GM12878 (cell line): Measurements from ENCODE around the gene DISC1. TPM values are rescaled to one million over a fixed set of nuclear protein-coding genes. Genes with fewer than 3 reads are reported as not detected.

ENCODE experiments used
- ATAC-seq: fragments of 200-7000 bp; cut with Tn5 transposase; 3 replicates; pipeline ENCODE4 v1.9.1; 2020; ENCODE audit warnings: mild to moderate bottlenecking, moderate library complexity
- BruUV-seq: library from RNA; stranded (reverse); fragments of 400-500 nt; replicated peaks from 2 replicates; lab custom pipeline; 2021; lab: Mats Ljungman, UMichigan
- CTCF ChIA-PET: fragments of 300-600 bp; sonication (Branson Sonifier 250); formaldehyde crosslinking; extraction: SDS; loops from one replicate; lab custom pipeline; 2021; ENCODE audit warnings: inconsistent platforms; lab: Yijun Ruan, JAX
- POLR2A ChIA-PET: fragments of 350-600 bp; formaldehyde crosslinking; extraction: SDS; loops from one replicate; lab custom pipeline; 2021; ENCODE audit warnings: inconsistent platforms; lab: Charles Lee
- RAD21 ChIA-PET: fragments of 300-600 bp; sonication (Branson Sonifier 250); formaldehyde crosslinking; loops from one replicate; lab custom pipeline; 2023; ENCODE audit warnings: antibody characterized with exemption; ENCODE audit not compliant: unreplicated experiment; lab: Charles Lee
- SMC1A ChIA-PET: fragments of 300-600 bp; sonication (Branson Sonifier 250); formaldehyde crosslinking; loops from one replicate; lab custom pipeline; 2023; ENCODE audit not compliant: unreplicated experiment, uncharacterized antibody; lab: Charles Lee
- DNase-seq: peaks from one replicate; pipeline ENCODE4 v3.0.0-alpha.2; 2011; ENCODE audit warnings: low read depth, low spot score
- FAIRE-seq: peaks from 3 replicates; lab custom pipeline; 2011; peaks lifted over from hg19 to GRCh38; lab: Jason Lieb, UNC
- H2AFZ ChIP-seq: 2 replicates; pipeline ENCODE4 v1.6.0; 2011; ENCODE audit warnings: low read depth, low read length, control low read depth; ENCODE audit not compliant: control insufficient read depth
- H3K27ac ChIP-seq: 2 replicates; pipeline ENCODE4 v1.5.1; 2011; ENCODE audit warnings: control low read depth; ENCODE audit not compliant: control insufficient read depth, insufficient read depth
- H3K27me3 ChIP-seq, 2 experiments: replicated peaks in 1 of 2; 2 replicates each; pipeline versions ENCODE4 v1.6.0 to v1.6.1; 2011; ENCODE audit warnings: low read length in 1 of 2; ENCODE audit not compliant: control insufficient read depth in 2 of 2, insufficient read depth in 2 of 2
- H3K36me3 ChIP-seq, 2 experiments: 2 replicates each; pipeline ENCODE4 v1.5.1; 2011; ENCODE audit warnings: low read length in 1 of 2; ENCODE audit not compliant: control insufficient read depth in 2 of 2, insufficient read depth in 2 of 2
- H3K4me1 ChIP-seq: 2 replicates; pipeline ENCODE4 v1.6.1; 2011; ENCODE audit warnings: mild to moderate bottlenecking, low read length, moderate library complexity, mixed read lengths; ENCODE audit not compliant: control insufficient read depth, insufficient read depth
- H3K4me2 ChIP-seq: 2 replicates; pipeline ENCODE4 v1.6.0; 2011; ENCODE audit warnings: control low read depth; ENCODE audit not compliant: control insufficient read depth, insufficient read depth
- H3K4me3 ChIP-seq: fragments of 200-600 bp; sonication (generic); 2 replicates; pipeline ENCODE4 v1.5.1; 2016
- H3K79me2 ChIP-seq: 2 replicates; pipeline ENCODE4 v1.6.0; 2011; ENCODE audit warnings: low read length; ENCODE audit not compliant: control insufficient read depth, insufficient read depth
- H3K9ac ChIP-seq: 2 replicates; pipeline ENCODE4 v1.8.0; 2011; ENCODE audit warnings: low read length, control low read depth, mixed read lengths; ENCODE audit not compliant: control insufficient read depth, insufficient read depth
- H3K9me3 ChIP-seq: replicated peaks from 3 replicates; pipeline ENCODE4 v1.5.1; 2011; ENCODE audit warnings: mild to moderate bottlenecking, low read length; ENCODE audit not compliant: control insufficient read depth, insufficient read depth
- H4K20me1 ChIP-seq: 2 replicates; pipeline ENCODE4 v1.6.0; 2011; ENCODE audit not compliant: control insufficient read depth, insufficient read depth
- ASH2L ChIP-seq: fragments of 300-600, 200-600 bp; sonication (generic); IDR thresholded peaks from 2 replicates; pipeline ENCODE4 v1.6.1; 2017; ENCODE audit warnings: low read depth, mild to moderate bottlenecking, borderline replicate concordance
- ATF7 ChIP-seq: fragments of 450-650 bp; IDR thresholded peaks from 2 replicates; pipeline ENCODE4 v1.6.1; 2016; ENCODE audit warnings: low read depth, mild to moderate bottlenecking
- BACH1 ChIP-seq: fragments of 450-650 bp; IDR thresholded peaks from 2 replicates; pipeline ENCODE4 v1.6.1; 2017; ENCODE audit warnings: mild to moderate bottlenecking, borderline replicate concordance
- BHLHE40 ChIP-seq, 2 experiments: fragments of 450-650 bp in 1 of 2; IDR thresholded peaks; 2 replicates each; pipeline ENCODE4 v1.6.1; 2011 to 2017; ENCODE audit warnings: low read depth in 2 of 2, borderline replicate concordance in 1 of 2, improper control_type of control experiment in 1 of 2, low read length in 1 of 2, mild to moderate bottlenecking in 1 of 2
- GATAD2B ChIP-seq: fragments of 450-650 bp; conservative IDR thresholded peaks from 2 replicates; pipeline ENCODE4 v1.6.1; 2017; ENCODE audit warnings: low read depth, mild to moderate bottlenecking, moderate library complexity
- HCFC1 ChIP-seq: fragments of 150-350 bp; IDR thresholded peaks from 2 replicates; pipeline ENCODE4 v1.6.1; 2014; ENCODE audit warnings: low read length
- IKZF1 ChIP-seq: fragments of 450-650 bp; conservative IDR thresholded peaks from 2 replicates; pipeline ENCODE4 v1.6.1; 2017; ENCODE audit warnings: antibody characterized with exemption, mild to moderate bottlenecking
- KLF5 ChIP-seq: fragments of 450-650 bp; IDR thresholded peaks from 2 replicates; pipeline ENCODE4 v1.6.1; 2014; ENCODE audit warnings: mild to moderate bottlenecking; ENCODE audit not compliant: partially characterized antibody
- MTA3 ChIP-seq: IDR thresholded peaks from 2 replicates; pipeline ENCODE4 v1.6.1; 2012; ENCODE audit warnings: low read length, inconsistent platforms, borderline replicate concordance
- MXI1 ChIP-seq: fragments of 150-350 bp; IDR thresholded peaks from 2 replicates; pipeline ENCODE4 v1.6.1; 2011; ENCODE audit warnings: low read depth, mild to moderate bottlenecking, inconsistent platforms, low read length, improper control_type of control experiment
- PML ChIP-seq: IDR thresholded peaks from 2 replicates; pipeline ENCODE4 v1.6.1; 2012; ENCODE audit warnings: low read length, inconsistent platforms
- SMARCA5 ChIP-seq: fragments of 450-650 bp; IDR thresholded peaks from 2 replicates; pipeline ENCODE4 v1.6.1; 2017; ENCODE audit warnings: mild to moderate bottlenecking
- SRF ChIP-seq, 2 experiments: IDR thresholded peaks; 2 replicates each; pipeline ENCODE4 v1.6.1; 2011; ENCODE audit warnings: low read depth in 2 of 2, low read length in 2 of 2, mild to moderate bottlenecking in 1 of 2, moderate library complexity in 1 of 2
- SUZ12 ChIP-seq: fragments of 200-600 bp; sonication (generic); IDR thresholded peaks from one replicate; pipeline ENCODE4 v1.6.1; 2018; ENCODE audit warnings: antibody characterized with exemption, mild to moderate bottlenecking; ENCODE audit not compliant: unreplicated experiment
- ZNF384 ChIP-seq: IDR thresholded peaks from 2 replicates; pipeline ENCODE4 v1.6.1; 2012; ENCODE audit warnings: low read depth, mild to moderate bottlenecking, low read length, improper control_type of control experiment, borderline replicate concordance
- ZZZ3 ChIP-seq: IDR thresholded peaks from 2 replicates; pipeline ENCODE4 v1.6.1; 2011; ENCODE audit warnings: low read depth; ENCODE audit not compliant: control insufficient read depth, insufficient read length
- WGBS: methylation state at CpG from one replicate; pipeline ENCODE4 v1.1.6; 2016; ENCODE audit warnings: low lambda C conversion rate; ENCODE audit not compliant: insufficient replicate concordance, insufficient coverage; ENCODE audit errors: missing lambda C conversion rate; 5-methylcytosine and 5-hydroxymethylcytosine counted together
- in situ Hi-C: fragments of 300-500 bp; cut with MboI; formaldehyde crosslinking; loops from 9 replicates; pipeline ENCODE4 v1.14.3; 2018; ENCODE audit warnings: mixed read lengths
- intact Hi-C: fragments of 100-400 bp; cut with micrococcal nuclease; formaldehyde crosslinking; loops from one replicate; pipeline ENCODE4 v1.14.2; 2022; ENCODE audit not compliant: unreplicated experiment
- polyA plus RNA-seq, 11 experiments: library from polyadenylated mRNA; depleted of rRNA in 4 of 11; unstranded in 6 of 11; stranded (reverse) in 5 of 11; fragments of >200 nt; fragmentation: Nextera tagmentation in 4 of 11; fragmentation: Illumina TruSeq in 1 of 11; extraction: Ambion mirVana in 4 of 11; extraction: Trizol in 1 of 11; gene quantifications; 1 replicate in 1 of 11; 2 replicates in 10 of 11; pipeline versions ENCODE4 v1.2.1 to v1.2.3, GENCODE V29; 2011 to 2016; ENCODE audit warnings: inconsistent platforms in 2 of 11, missing spikeins in 2 of 11, low read depth in 1 of 11
- total RNA-seq, 4 experiments: library from RNA; depleted of rRNA in 3 of 4; stranded (reverse); fragments of >200 nt in 3 of 4; fragmentation: Illumina TruSeq in 1 of 4; extraction: Trizol in 1 of 4; gene quantifications; 2 replicates each; pipeline versions ENCODE4 v1.2.1 to v1.2.3, GENCODE V29; 2013 to 2021
- TF ChIP-seq, protein P1 (sequence below): fragments of 450-650 bp; IDR thresholded peaks from 2 replicates; pipeline ENCODE4 v1.6.1; 2017; ENCODE audit warnings: mild to moderate bottlenecking, moderate library complexity

Gene DISC1
- total and polyA plus RNA-seq, 10 of the 15 experiments (the other 5 are each of a cell fraction or from before 2014, with no cell fraction given) = 0.05 to 0.72 (median 0.19) TPM; not detected in 1

DNA sequence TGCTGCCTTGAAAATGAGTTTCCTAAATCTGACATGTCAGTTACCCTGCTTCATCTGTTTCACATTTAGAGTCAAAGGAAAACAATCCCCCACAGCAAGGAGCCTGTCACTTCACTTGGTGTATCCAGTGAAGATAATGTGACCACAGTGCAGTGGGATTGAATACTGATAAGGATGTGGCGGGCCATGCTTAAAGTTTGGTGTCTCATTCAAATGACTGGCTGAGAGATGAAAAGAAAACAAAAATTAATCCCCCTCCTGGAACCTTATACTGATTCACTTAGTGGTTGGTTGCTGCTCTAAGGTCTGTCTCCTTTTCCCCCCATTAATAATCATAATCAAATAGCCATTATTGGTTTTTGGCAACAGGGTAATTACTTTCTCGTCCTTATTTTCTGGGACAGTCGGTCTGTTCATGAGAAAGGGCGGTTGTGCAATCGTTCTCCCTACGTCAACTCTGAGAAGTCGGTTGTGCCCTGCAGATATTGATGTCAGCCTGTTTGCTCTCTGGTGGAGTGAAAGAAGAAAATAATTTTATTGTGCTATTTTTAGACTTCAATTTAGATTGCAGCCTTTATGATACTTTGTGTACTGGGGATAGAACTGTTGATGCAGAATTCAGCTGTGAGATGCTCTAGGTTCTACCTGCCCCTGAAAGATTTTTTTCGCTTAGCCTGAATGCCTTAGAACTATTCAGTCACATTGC, 360.2 kb downstream of the DISC1 start (continued):
- TF ChIP-seq ZNF384 (no peak), PML (no peak), SMARCA5 (no peak), MTA3 (no peak), SUZ12 (no peak)
- TF ChIP-seq, all 136 proteins: peak for 0

DNA sequence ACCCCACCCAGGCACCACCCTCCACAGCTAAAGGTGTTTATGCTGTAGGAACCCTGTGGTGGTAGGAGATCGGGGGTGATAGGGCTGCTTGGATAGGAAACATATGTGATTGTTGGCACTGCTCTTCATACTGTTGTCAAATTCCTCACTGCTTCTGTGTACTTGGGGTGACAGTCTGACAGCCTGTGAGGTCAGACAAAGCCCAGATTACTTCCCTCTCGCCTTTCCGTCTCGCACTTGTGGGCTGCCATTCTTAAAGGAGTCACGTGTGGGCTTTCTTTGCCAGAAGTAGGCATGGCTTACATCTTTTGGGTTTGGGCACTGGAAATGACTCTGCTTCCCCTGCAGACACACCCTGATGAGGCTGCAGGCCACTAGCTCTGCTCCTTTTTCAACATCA, 363.8 kb downstream of the DISC1 start:
- 43% methylated on average over 5 of the region's 5 CpGs for WGBS

More for the DNA sequence above, 363.8 kb downstream of the DISC1 start:
- no peaks in the 10 kb centered on the region for H3K9me3 ChIP-seq
- DNase-seq = no peak
- POLR2A ChIA-PET = no interaction called here
- TF ChIP-seq ATF7 = no peak
- no peak for TF ChIP-seq MXI1
- no peak for TF ChIP-seq ZZZ3
- TF ChIP-seq ASH2L = no peak
- TF ChIP-seq, protein P1, sequence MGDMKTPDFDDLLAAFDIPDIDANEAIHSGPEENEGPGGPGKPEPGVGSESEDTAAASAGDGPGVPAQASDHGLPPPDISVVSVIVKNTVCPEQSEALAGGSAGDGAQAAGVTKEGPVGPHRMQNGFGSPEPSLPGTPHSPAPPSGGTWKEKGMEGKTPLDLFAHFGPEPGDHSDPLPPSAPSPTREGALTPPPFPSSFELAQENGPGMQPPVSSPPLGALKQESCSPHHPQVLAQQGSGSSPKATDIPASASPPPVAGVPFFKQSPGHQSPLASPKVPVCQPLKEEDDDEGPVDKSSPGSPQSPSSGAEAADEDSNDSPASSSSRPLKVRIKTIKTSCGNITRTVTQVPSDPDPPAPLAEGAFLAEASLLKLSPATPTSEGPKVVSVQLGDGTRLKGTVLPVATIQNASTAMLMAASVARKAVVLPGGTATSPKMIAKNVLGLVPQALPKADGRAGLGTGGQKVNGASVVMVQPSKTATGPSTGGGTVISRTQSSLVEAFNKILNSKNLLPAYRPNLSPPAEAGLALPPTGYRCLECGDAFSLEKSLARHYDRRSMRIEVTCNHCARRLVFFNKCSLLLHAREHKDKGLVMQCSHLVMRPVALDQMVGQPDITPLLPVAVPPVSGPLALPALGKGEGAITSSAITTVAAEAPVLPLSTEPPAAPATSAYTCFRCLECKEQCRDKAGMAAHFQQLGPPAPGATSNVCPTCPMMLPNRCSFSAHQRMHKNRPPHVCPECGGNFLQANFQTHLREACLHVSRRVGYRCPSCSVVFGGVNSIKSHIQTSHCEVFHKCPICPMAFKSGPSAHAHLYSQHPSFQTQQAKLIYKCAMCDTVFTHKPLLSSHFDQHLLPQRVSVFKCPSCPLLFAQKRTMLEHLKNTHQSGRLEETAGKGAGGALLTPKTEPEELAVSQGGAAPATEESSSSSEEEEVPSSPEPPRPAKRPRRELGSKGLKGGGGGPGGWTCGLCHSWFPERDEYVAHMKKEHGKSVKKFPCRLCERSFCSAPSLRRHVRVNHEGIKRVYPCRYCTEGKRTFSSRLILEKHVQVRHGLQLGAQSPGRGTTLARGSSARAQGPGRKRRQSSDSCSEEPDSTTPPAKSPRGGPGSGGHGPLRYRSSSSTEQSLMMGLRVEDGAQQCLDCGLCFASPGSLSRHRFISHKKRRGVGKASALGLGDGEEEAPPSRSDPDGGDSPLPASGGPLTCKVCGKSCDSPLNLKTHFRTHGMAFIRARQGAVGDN = no peak
- TF ChIP-seq IKZF1 = no peak
- TF ChIP-seq GATAD2B = no peak
- no peak for TF ChIP-seq BHLHE40 (IDR thresholded peaks at IDR 0.05; ENCODE audit: borderline replicate concordance in 1 of 2, low read depth in 2 of 2, low read length in 1 of 2)
- no peak for TF ChIP-seq KLF5
- TF ChIP-seq BACH1 = no peak
- TF ChIP-seq HCFC1 = no peak
- TF ChIP-seq SRF (IDR thresholded peaks at IDR 0.05; ENCODE audit: low read depth in 2 of 2, low read length in 2 of 2) = no peak
- H3K36me3 ChIP-seq = no peaks in the 10 kb centered on the region
- H2AFZ ChIP-seq = no peak overlapping the region
- no peaks in the 10 kb centered on the region for H4K20me1 ChIP-seq
- no peaks in the 10 kb centered on the region for H3K27me3 ChIP-seq
- no peak overlapping the region for H3K9ac ChIP-seq
- H3K79me2 ChIP-seq = no peaks in the 10 kb centered on the region
- SMC1A ChIA-PET = no interaction called here
- intact Hi-C loops = no loop called here
- BruUV-seq = no TSS peak
- H3K4me1 ChIP-seq = no peaks in the 10 kb centered on the region
- in situ Hi-C loops = no loop called here
- FAIRE-seq = no peak
- no peak for ATAC-seq
- CTCF ChIA-PET = no interaction called here
- no peak overlapping the region for H3K4me3 ChIP-seq
- RAD21 ChIA-PET = no interaction called here
- H3K27ac ChIP-seq = no peak overlapping the region
- H3K4me2 ChIP-seq = no peak overlapping the region
